Measurements from ENCODE around the gene IL19.
"Not testable (repeated sequence)": the region's sequence is repeated elsewhere in the genome, so short reads cannot be mapped to it uniquely, and the experiment has no call there.

Gene IL19

DNA sequence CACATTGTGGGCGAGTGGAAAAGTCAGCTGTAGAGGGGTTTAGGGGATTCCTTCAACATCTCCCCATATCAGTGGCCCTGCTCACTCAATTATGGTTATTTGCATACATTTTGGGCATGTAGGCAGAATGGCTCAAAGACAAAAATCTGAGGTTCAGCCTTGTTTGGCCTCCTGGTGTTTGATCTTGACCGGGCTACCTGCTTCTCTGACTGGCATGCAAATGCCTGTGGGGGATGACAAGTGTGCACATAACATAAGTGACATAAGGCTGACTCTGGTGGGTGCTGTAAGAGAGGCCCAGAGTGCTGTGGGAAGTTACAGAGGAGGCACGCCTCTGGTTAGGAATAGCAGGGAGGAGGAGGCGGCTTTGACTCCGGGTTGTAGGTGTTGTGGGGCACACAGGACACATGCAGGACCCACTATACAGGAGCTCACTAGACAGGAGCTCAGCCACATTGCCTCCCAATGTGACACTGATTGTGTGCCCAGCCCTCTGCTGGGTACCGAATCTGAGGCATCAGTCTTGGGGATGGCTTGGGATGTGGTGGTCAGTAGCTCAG is 29.4 kb upstream of the IL19 start:
- DNase-seq, result no peak

DNA sequence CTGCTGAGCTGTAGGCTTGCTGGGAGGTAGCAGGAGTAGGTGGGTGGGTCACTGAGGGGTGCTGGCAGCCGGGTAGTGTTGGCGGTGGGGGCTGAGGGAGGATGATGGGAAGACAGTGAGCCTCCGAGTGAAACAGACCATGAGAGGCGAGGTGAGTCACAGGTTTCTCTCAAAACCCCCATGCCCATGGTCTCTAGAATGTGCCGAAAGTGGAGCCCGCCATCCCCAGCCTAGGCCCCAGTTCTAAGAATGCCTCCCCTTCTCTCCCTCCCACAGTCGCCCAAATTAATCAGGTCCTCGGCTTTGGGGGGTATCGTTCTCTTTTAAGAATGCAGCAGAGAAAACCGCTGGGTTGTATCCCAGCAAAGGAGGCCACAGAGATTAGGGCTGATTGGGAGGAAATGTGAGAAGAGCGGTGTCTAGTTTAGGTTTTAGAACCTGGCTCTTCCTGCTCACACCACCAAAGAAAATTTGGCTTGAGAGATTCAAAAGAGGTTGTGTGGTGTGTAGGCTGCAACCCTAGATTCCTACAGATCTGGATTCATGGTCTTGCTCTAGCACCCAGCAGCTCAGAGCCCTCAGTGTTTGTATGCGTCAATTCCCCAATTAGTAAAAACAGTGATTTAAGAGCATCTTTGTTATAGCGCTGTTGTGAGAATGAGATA is 27.7 kb upstream of the IL19 start:
- no peak for DNase-seq

DNA sequence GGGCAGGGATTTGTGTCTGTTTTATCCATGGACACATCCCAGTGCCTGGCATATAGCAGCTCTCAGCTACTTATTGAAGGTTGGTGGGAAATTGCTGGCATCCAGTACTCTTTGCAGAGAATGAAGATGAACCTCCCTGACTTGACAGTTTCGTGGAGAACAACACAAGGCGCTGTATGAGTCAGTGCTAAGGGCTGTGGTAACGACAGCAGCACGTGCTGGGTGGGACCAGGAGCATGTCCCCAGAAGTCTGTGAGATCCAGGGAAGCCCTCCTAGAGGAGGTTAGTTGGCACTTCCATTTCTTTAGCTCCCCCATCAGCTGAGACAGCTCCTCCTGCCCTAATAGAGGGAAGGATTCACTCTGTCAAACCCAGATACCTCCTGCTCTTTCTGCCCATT is 25.9 kb upstream of the IL19 start:
- no peak for DNase-seq

DNA sequence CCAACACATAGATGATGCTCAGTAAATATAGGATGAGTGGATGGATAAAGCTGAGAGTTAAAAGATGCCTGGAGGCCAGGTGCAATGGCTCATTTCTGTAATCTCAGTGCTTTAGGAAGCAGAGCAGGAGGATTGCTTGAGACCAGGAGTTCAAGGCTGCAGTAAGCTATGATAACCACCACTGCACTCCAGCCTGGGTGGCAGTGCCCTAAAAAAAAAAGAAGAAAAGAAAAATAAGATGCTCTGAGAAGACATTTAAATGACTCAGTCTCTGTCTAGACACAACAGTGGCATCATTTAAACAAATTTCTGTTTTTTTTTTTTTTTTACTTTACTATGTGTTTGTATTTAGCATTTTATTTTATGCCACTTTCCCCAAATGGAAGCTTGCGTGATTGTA is 25.3 kb upstream of the IL19 start:
- DNase-seq, result no peak

DNA sequence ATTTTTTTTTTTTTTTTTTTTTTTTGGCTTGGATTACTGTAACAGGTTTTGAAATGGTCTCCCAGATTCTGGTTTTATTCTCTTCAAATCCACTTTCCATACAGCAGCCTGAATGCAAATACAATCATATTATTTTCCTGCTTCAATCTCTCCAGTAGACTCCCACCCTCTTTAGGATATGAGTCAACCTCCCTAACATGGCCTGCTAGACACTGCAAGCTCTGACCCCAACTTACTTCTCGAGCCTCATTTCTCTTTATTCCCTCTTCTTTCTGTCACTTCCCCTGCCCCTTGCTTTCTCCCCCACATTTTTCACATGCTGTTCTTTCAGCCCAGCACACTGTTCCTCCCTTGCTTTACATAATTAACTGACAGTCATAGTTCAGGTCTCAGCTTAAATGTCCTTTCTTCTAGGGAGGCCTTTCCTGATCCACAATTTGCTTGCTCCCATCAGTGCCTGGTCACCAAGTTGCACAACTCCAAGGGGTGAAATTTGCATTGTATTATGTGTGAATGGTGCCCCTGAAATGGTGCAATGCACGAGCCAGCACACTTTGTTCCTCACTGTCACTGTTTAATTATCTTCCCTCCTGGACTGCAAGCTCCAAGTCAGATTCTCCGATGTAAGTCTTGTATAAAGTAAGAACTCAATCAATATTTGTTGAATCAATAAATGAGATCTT is 22.1 kb upstream of the IL19 start:
- DNase-seq, result no peak

DNA sequence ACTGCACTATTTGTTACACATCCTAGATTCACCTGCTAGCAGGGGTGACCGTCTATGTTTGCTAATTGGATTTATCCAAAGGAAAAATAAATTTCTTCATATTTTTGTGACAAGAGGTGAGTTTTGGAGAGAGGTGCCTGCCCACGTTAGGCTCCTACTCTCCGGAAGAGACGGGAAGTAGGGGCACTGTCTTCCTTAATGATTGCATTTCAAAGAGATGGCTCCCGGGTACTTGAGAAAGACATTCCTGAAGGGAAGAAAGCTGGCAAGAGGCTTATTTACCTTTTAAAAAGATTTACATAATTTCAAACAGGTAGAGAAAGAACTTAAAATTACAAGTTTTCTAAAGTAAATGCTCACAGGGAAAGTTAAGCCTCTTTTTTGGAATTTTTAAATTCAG is 18.7 kb upstream of the IL19 start:
- DNase-seq, result no peak

DNA sequence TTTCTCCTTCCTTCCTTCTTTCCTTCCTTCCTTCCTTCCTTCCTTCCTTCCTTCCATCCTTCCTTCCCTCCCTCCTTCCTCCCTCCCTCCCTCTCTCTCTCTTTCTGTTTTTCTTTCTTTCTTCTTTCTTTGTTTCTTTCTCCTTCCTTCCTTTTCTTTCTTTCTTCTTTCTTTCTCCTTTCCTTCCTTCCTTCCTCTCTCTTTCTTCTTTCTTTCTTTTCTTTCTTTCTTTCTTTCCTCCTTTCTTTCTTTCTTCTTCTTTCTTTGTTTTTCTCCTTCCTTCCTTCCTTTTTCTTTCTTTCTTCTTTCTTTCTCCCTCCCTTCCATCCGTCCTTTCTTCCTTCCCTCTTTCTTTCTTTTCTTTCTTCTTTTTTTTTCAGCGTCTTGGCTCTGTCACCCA is 18.1 kb upstream of the IL19 start:
- no peak for DNase-seq

DNA sequence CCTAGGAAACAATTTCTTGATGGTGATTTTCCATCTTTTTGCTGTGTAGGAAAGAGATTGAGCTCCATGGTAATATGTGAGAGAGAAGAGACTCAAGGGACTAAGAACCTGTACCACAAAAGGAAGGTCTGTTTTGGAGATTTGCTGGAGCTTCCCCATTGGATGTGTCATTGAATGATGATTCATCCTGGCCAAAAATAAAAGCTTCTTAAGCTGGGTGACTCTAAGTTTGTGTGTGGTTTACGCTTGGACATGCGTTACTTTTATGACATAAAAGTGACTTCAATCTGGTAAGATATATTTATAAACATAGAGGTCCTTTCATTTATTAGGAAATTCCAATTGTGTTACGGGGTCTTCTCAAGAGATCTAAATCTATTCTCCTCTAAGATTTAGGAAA is 17.4 kb upstream of the IL19 start:
- no peak for DNase-seq

DNA sequence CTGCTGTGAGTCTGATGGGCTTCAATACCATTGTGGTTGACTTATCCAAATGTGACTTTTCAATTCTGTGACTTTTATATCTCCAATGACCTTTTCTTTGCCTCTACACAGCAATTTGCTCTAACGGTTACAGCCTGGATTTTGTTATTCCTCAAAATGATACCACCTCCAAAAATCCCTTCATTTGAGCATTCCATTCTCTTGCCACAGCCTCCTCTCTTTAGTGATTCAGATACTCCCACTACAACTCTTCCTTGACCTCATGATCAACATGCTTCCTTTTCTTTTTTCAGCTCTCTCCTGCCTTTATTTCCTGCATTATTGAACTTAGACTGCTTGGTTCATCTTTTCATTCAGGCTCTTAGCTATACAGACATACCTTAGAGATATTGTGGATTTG is 16.6 kb upstream of the IL19 start:
- no peak for DNase-seq

DNA sequence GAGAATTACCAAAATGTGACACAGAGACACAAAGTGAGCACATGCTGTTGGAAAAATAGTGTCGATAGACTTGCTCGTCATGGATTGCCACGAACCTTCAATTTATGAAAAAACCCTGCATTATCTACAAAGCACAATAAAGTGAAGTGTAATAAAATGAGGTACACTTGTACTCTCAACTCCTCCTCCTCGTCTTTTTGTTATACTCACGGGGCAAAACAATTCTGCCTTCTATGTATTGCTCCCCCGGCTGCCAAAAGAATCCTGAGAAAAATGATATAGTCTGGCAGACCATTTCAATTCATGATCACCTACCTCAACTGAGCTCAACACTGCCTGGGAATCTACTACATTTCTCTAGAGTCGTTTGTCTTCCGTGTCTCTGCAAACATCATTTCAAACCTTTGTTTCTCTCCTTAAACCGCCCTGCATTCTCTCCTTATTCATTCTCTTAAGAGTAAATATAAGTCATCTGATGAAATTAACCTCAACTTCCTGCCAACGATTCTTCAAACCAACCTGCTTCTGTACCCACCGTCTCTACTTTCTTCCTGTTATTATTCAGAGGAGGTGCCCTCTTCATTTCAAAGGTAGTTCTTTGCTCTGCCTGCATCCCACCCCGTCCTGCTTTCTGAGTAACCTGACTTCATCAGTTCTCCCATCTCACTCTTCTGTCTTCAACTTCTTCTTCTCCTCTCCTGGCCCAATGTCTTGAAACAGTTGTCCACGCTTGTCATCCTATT is 12.9 kb upstream of the IL19 start:
- DNase-seq, result no peak

DNA sequence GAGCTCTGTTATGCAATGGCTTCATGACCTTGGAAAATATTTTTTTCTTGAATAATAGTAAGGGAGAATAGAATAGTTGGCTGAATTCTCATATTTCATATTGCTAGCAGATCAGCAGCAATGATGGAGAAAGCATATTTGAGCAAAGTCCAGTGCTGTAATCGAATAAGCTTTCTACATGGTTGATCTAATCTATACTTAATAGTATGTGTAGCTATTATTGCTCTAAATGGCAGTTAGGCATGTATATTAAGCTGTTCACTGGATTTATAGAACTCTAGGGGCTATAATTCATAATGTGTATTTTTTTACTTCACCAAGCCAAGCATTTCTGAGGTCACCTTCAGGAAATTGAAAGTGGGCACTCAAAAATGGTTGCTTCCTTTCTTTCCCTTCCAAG is 10.0 kb upstream of the IL19 start:
- DNase-seq, result no peak

DNA sequence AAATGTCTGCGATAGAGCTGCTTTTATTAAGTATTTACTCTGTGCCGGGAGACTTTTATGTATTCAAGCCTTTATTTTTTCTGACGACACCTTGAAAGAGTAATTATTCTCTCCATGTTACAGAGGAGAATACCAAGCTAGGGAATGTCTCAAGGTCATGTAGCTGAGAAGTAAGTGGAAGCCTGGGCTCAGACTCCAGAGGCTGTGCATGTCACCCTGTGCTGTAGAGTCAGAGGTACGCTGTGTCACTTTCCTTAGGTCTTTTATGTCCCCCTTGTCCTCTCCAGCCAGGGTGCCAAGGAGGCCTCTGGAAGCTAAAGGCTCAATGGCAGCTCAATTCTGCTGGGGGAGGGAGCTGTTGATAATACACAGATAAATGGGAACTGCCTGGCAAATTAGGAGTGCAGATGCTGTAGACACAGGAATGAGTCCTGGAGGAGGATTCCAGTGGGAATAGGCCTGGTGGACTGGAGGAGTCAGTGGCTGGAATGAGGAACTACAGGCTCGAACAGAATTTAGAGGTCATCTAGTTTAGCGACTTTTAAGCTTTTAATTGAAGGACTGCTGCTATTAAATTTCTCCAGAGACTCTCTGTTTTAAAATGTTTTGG is 9.3 kb upstream of the IL19 start:
- DNase-seq, result no peak

DNA sequence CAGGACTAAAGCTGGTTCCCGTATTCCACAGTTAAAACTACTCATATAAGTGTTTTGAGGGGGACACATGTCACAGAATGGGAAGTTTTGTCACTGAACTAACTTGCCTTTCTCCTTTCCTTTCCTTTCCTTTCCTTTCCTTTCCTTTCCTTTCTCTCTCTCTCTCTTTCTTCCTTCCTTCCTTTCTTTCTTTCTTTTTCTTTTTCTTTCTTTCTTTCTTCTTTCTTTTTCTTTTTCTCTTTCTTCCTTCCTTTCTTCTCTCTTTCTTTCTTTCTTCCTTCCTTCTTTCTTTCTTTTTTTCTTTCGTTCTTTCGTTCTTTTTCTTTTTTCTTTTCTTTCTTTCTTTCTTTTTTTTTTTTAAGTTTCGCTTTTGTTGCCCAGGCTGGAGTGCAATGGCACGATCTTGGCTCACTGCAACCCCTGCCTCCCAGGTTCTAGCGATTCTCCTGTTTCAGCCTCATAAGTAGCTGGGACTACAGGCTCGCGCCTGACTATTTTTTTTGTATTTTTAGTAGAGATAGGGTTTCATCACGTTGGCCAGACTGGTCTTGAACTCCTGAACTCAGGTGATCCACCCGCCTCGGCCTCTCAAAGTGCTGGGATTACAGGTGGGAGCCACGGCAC is 7.7 kb upstream of the IL19 start:
- DNase-seq, result not testable (repeated sequence)

DNA sequence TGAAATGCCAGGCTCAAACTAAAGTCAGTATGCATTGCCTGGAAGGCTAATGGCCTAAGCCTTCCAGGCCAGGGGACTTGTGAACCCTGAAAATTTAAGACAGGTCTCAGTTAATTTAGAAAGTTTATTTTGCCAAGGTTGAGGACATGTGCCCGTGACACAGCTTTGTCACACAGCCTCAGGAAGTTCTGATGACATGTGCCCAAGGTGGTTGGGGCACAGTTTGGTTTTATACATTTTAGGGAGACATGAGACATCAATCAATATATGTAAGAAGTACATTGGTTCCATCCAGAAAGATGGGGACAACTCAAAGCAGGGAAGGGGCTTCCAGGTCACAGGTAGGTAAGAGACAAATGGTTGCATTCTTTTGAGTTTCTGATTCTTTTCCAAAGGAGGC is 4.8 kb upstream of the IL19 start:
- DNase-seq, result not testable (repeated sequence)

DNA sequence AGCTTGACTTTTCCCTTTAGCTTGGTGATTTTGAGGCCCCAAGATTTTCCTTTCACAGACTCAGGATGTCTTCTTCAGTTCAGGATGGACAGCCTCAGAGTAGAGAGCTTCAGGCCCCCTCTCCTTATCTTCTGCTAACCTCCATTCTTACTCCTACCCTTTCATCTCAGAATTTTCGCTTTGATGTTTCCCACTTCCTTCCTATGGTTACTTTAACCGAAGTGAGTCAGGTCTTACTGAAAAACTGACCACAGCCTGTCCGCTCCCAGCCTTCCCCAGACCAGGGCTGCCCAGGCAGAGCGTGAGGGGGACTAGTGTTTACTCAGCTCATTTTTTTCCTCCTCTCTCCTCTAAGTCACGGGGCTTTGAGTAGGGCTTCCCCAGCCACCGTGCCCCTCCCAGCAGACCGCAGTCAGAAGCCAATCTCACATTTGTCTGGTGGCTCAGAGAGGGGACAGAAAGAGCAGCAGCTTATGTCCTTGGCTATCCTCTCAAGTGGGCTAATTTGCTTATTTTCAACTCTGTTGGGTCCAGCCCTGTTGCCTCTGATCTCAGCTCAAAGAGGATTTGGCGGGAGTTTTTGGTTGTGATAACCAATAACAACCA is 4.2 kb upstream of the IL19 start:
- no peak for DNase-seq

DNA sequence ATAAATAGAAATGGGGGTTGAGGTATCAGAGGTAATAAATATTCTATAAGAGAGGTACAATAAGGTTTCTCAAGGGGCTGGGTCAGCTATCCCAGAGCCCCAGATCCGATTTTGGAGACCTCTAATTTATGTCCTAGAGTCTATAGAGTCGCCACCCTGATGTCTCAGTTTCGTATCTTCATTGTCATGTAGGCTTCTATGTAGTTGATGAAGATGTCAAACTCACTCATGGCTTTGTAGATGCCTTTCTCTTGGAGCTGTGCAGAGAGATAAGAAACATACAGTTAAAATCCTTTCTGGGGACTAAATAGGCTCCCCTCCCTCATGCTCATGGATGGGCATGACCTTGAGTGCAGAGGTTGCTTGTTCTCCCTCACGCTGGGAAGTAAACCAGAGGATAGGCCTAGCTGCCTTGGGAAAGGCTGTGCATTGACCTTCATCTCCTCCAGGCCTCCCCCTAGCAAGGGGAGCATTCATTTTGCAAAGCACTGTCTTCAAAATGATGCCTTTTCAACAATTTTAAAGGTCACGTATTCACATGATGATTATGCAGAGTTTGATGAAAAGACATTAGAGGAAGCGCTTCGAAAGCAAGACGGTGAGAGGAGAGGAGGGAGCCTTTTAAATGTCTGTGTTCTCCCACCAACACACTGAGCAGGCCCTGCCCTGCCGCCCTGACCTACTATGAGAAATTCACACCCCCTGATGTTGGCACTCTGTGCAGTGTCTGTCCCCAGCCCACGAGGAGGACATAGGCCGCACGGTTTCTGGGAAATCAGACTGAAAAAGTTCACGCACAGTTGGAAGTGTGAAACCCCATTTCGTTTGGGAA is 1.9 kb upstream of the IL19 start:
- DNase-seq, result no peak

DNA sequence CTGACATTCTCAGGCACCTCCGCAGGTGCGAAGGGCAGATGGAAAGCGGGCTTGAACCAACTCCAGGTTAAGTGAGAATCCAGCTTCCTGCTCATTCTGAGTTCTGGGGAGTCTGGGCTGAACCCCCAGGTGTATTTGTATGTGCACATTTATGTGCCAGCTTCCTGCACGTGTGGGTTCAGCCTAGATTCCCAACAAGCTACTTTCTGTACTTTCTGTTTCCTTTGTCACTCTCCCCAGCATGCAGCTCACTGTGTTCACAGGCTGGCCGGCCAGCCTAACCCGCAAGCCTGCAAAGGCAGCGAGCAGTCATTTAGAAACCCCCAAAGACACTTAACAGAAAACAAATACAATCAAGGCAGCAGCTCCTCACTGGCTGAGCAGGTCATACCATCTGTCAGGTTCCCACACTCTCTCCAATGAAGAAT is 1.3 kb upstream of the IL19 start:
- no peak for DNase-seq

DNA sequence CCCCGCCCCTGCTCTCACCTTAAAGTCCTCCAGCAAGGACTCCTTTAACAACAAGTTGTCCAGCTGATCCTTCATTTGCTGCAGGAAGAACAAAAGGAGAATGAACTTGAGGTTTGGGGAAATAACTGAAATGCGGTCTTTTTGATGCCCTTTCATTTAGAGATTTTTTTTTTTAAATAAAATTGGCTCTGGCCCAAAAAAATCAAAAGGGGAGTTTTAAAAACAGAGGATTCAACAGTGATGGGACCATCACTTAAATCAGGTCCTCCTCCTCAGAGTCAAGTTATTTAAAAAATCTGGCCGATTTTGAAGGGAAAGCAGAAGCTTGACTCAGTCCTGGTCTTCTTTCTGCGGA is 742 bp downstream of the IL19 start:
- DNase-seq, result no peak

DNA sequence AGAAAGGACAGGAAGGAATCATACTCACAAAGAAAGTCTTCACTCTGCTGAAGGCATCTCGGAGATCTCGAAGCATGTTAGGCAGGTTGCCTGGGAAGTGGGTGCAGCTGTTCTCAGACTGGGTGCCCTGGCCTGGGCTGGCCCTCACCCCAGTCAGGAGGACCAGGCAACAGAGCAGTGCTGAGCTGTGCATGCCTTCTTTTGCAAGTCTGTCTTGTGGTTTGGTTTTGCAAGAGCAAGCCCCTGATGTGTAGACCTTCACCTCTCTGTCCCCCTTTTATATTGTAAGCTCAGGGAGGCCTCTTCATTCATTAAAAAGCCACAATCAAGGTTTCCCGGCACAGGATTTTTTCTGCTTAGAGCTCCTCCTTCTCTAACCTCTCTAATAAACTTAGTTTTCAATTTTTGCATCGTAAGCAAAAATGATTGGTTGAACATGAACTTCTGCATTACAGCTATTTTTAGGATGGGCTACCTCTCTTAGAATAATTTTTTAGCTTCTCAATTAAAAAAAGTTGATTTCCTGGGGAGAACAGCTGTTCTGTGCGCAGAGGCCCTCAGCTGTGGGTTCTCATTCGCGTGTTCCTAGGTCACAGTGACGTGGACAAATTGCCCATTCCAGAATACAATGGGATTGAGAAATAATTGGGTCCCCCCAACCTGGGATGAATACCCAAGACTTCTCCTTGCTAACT is 1.8 kb downstream of the IL19 start, which contains the start of gene IL10:
Gene IL10, minus strand, starts transcription at position 252 of the 695 bp plus-strand sequence. Its CDS starts 59 bp downstream, at position 193.
- DNase-seq, result no peak

DNA sequence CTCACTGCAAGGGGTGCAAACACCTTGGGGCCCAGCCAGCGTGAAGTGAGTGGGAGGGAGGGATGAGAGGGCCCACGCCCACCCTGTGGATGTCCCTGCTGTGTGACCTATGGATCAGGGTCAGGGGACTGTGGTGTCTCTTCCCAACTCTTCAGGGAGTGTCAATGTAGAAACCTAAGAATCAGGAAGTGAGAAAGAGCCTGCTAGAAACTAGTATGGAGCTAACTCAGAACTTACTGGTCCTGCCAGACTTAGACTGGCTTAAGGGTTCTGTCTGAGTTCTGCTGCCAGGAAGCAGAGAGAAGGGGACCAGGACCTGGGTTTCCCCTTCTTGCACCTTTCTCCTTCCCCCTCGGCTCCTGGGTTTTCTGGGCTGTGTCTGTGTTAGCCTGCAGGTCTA is 3.5 kb downstream of the IL19 start:
- DNase-seq, result no peak

DNA sequence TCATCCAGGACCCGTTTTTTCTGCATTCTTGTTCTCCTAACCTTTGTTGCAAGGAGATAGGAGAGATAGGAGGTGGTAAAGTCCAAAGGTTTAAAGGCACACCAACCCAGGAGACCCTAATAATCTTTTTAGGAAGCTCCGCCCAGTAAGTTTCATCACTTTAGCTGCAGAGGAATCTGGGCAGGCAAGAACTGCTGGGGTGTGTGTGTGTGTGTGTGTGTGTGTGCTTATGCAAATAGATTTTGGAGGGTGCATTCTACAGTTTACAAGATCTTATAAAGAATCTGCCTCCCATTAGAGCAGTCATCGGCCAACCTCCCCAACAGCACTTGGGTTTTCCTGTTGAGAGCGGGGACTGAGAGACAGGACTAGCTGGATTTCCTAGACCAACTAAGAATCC is 5.7 kb downstream of the IL19 start:
- no peak for DNase-seq

All from right forelimb (tissue), 1 donor.